ENCODE measurements around the gene PLA2G4C.
"Not testable (repeated sequence)": the region's sequence is repeated elsewhere in the genome, so short reads cannot be mapped to it uniquely, and the experiment has no call there.

Gene PLA2G4C

GRCh38 chr19:48108997-48109782 lies 1.4 kb downstream of the PLA2G4C start:
- no peak overlapping the region for H3K4me3 ChIP-seq (ENCODE audit: low read depth in 1 of 2, low read length in 2 of 2)
- H3K27me3 ChIP-seq (ENCODE audit: control insufficient read depth in 1 of 2, insufficient read depth in 2 of 2, low read length in 2 of 2): no peaks in the 10 kb centered on the region
- peaks cover 18% of the 10 kb centered on the region for H3K4me1 ChIP-seq (ENCODE audit: insufficient read depth, low read length)
- no peak overlapping the region for H3K9ac ChIP-seq (ENCODE audit: low read length)
- H3K36me3 ChIP-seq (ENCODE audit: insufficient read depth, low read length): no peaks in the 10 kb centered on the region
- no peaks in the 10 kb centered on the region for H3K9me3 ChIP-seq (ENCODE audit: low read length)
- no peak overlapping the region for H3K27ac ChIP-seq (ENCODE audit: low read depth, low read length)

GRCh38 chr19:48103922-48104321 lies 6.7 kb downstream of the PLA2G4C start:
- Histone ChIP-seq H3K4me3 (ENCODE audit: low read depth in 1 of 2, low read length in 2 of 2) (no peak overlapping the region), H3K27ac (ENCODE audit: low read depth, low read length) (no peak overlapping the region), H3K36me3 (ENCODE audit: insufficient read depth, low read length) (peaks cover 11% of the 10 kb centered on the region), H3K27me3 (ENCODE audit: control insufficient read depth in 1 of 2, insufficient read depth in 2 of 2, low read length in 2 of 2) (no peaks in the 10 kb centered on the region), H3K9me3 (ENCODE audit: low read length) (no peaks in the 10 kb centered on the region), H3K9ac (ENCODE audit: low read length) (no peak overlapping the region), H3K4me1 (ENCODE audit: insufficient read depth, low read length) (peaks cover 9% of the 10 kb centered on the region)

- Histone ChIP-seq H3K9ac (ENCODE audit: low read length) (no peak overlapping the region), H3K4me1 (ENCODE audit: insufficient read depth, low read length) (peaks cover 7% of the 10 kb centered on the region), H3K27me3 (ENCODE audit: control insufficient read depth in 1 of 2, insufficient read depth in 2 of 2, low read length in 2 of 2) (no peaks in the 10 kb centered on the region), H3K36me3 (ENCODE audit: insufficient read depth, low read length) (peaks cover 12% of the 10 kb centered on the region), H3K4me3 (ENCODE audit: low read depth in 1 of 2, low read length in 2 of 2) (no peak overlapping the region), H3K27ac (ENCODE audit: low read depth, low read length) (no peak overlapping the region), H3K9me3 (ENCODE audit: low read length) (no peaks in the 10 kb centered on the region)
Measured at GRCh38 chr19:48102870-48103751, 7.5 kb downstream of the PLA2G4C start.

GRCh38 chr19:48095612-48096175 lies 14.9 kb downstream of the PLA2G4C start:
- Histone ChIP-seq H3K36me3 (ENCODE audit: insufficient read depth, low read length) (peaks cover 38% of the 10 kb centered on the region), H3K4me1 (ENCODE audit: insufficient read depth, low read length) (no peaks in the 10 kb centered on the region), H3K27me3 (ENCODE audit: control insufficient read depth in 1 of 2, insufficient read depth in 2 of 2, low read length in 2 of 2) (no peaks in the 10 kb centered on the region), H3K9me3 (ENCODE audit: low read length) (no peaks in the 10 kb centered on the region), H3K9ac (ENCODE audit: low read length) (no peak overlapping the region), H3K4me3 (ENCODE audit: low read depth in 1 of 2, low read length in 2 of 2) (no peak overlapping the region), H3K27ac (ENCODE audit: low read depth, low read length) (no peak overlapping the region)

- peaks cover 38% of the 10 kb centered on the region for H3K36me3 ChIP-seq (ENCODE audit: insufficient read depth, low read length)
Measured at GRCh38 chr19:48094855-48095203, 15.8 kb downstream of the PLA2G4C start.

GRCh38 chr19:48094129-48094854 lies 16.3 kb downstream of the PLA2G4C start:
- Histone ChIP-seq H3K9me3 (ENCODE audit: low read length) (no peaks in the 10 kb centered on the region), H3K9ac (ENCODE audit: low read length) (no peak overlapping the region), H3K36me3 (ENCODE audit: insufficient read depth, low read length) (peaks cover 33% of the 10 kb centered on the region), H3K27me3 (ENCODE audit: control insufficient read depth in 1 of 2, insufficient read depth in 2 of 2, low read length in 2 of 2) (no peaks in the 10 kb centered on the region), H3K4me1 (ENCODE audit: insufficient read depth, low read length) (peaks cover 9% of the 10 kb centered on the region), H3K27ac (ENCODE audit: low read depth, low read length) (no peak overlapping the region), H3K4me3 (ENCODE audit: low read depth in 1 of 2, low read length in 2 of 2) (no peak overlapping the region)

More at GRCh38 chr19:48094855-48095203, 15.8 kb downstream of the PLA2G4C start:
- no peaks in the 10 kb centered on the region for H3K9me3 ChIP-seq (ENCODE audit: low read length)
- H3K27ac ChIP-seq (ENCODE audit: low read depth, low read length): no peak overlapping the region
- H3K27me3 ChIP-seq (ENCODE audit: control insufficient read depth in 1 of 2, insufficient read depth in 2 of 2, low read length in 2 of 2): no peaks in the 10 kb centered on the region
- H3K4me3 ChIP-seq (ENCODE audit: low read depth in 1 of 2, low read length in 2 of 2): no peak overlapping the region
- H3K4me1 ChIP-seq (ENCODE audit: insufficient read depth, low read length): peaks cover 5% of the 10 kb centered on the region
- H3K9ac ChIP-seq (ENCODE audit: low read length): no peak overlapping the region

- H3K9ac ChIP-seq (ENCODE audit: low read length); H3K9me3 ChIP-seq (ENCODE audit: low read length); H3K4me3 ChIP-seq (ENCODE audit: low read depth in 1 of 2, low read length in 2 of 2); H3K27me3 ChIP-seq (ENCODE audit: control insufficient read depth in 1 of 2, insufficient read depth in 2 of 2, low read length in 2 of 2); H3K4me1 ChIP-seq (ENCODE audit: insufficient read depth, low read length); H3K27ac ChIP-seq (ENCODE audit: low read depth, low read length): not testable (repeated sequence)
- H3K36me3 ChIP-seq (ENCODE audit: insufficient read depth, low read length): peaks cover 26% of the 10 kb centered on the region
Measured at GRCh38 chr19:48091111-48091718, 19.4 kb downstream of the PLA2G4C start.

GRCh38 chr19:48090281-48090802 lies 20.3 kb downstream of the PLA2G4C start:
- Histone ChIP-seq H3K4me1 (ENCODE audit: insufficient read depth, low read length) (peaks cover 9% of the 10 kb centered on the region), H3K27me3 (ENCODE audit: control insufficient read depth in 1 of 2, insufficient read depth in 2 of 2, low read length in 2 of 2) (no peaks in the 10 kb centered on the region), H3K36me3 (ENCODE audit: insufficient read depth, low read length) (peaks cover 20% of the 10 kb centered on the region), H3K27ac (ENCODE audit: low read depth, low read length) (no peak overlapping the region), H3K9me3 (ENCODE audit: low read length) (no peaks in the 10 kb centered on the region), H3K9ac (ENCODE audit: low read length) (no peak overlapping the region), H3K4me3 (ENCODE audit: low read depth in 1 of 2, low read length in 2 of 2) (no peak overlapping the region)

- peaks cover 16% of the 10 kb centered on the region for H3K4me1 ChIP-seq (ENCODE audit: insufficient read depth, low read length)
- H3K27ac ChIP-seq (ENCODE audit: low read depth, low read length); H3K4me3 ChIP-seq (ENCODE audit: low read depth in 1 of 2, low read length in 2 of 2); H3K36me3 ChIP-seq (ENCODE audit: insufficient read depth, low read length); H3K9ac ChIP-seq (ENCODE audit: low read length); H3K9me3 ChIP-seq (ENCODE audit: low read length); H3K27me3 ChIP-seq (ENCODE audit: control insufficient read depth in 1 of 2, insufficient read depth in 2 of 2, low read length in 2 of 2): not testable (repeated sequence)
Measured at GRCh38 chr19:48088991-48089390, 21.6 kb downstream of the PLA2G4C start.

GRCh38 chr19:48085904-48086864 lies 24.4 kb downstream of the PLA2G4C start:
- Histone ChIP-seq H3K4me1 (ENCODE audit: insufficient read depth, low read length) (peaks cover 18% of the 10 kb centered on the region), H3K9me3 (ENCODE audit: low read length) (no peaks in the 10 kb centered on the region), H3K4me3 (ENCODE audit: low read depth in 1 of 2, low read length in 2 of 2) (no peak overlapping the region), H3K9ac (ENCODE audit: low read length) (no peak overlapping the region), H3K27me3 (ENCODE audit: control insufficient read depth in 1 of 2, insufficient read depth in 2 of 2, low read length in 2 of 2) (no peaks in the 10 kb centered on the region), H3K27ac (ENCODE audit: low read depth, low read length) (no peak overlapping the region), H3K36me3 (ENCODE audit: insufficient read depth, low read length) (no peaks in the 10 kb centered on the region)
